Measurements from ENCODE around the gene CALHM5. TPM values are rescaled to one million over a fixed set of nuclear protein-coding genes. Genes with fewer than 3 reads are reported as not detected.

The CALHM5 gene
- polyA plus RNA-seq, 3 donors = 2.2 to 3.5 (median 3.4) TPM

DNA sequence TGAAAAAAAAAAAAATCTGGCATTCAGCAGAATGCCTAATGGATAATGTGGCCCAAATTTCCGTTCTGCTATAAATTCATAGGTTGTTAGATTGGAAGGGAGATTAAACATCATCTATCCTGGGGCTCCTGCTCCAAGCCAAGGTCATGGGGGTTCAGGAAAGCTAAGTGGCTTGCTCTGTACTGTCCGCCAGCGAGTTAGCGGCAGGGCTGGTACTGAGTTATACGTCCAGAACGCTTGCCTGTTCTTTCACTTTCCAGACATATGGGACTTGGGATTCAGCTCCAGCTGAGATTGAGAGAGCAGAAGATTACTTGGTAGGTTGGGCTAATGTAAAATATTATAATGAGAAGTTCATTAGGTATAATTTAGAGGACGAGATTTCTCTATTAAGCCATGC, 60.7 kb downstream of the CALHM5 start:
- DNase-seq = no peak

Other genes with a start within 250 kb of the CALHM5 start
- gene TSPYL1, start 231.7 kb upstream of the CALHM5 start, polyA plus RNA-seq (ENCODE audit: insufficient read length in 3 of 3) = 100 to 1,000 TPM in 1 of 3 donors, 10 to 100 TPM in 2; 95.0 to 101 (median 99.6) TPM
- 10 to 100 TPM; 37.3 to 40.9 (median 38.7) TPM for gene DSE, start 140.7 kb upstream of the CALHM5 start, polyA plus RNA-seq (ENCODE audit: insufficient read length in 3 of 3)
- gene CALHM6, start 50.3 kb upstream of the CALHM5 start, polyA plus RNA-seq (ENCODE audit: insufficient read length in 3 of 3) = 1 to 10 TPM in 2 of 3 donors, under 1 TPM in 1; 0.80 to 5.1 (median 3.5) TPM
- under 1 TPM; 0.27 to 0.39 (median 0.35) TPM for gene TRAPPC3L, start 34.0 kb downstream of the CALHM5 start, polyA plus RNA-seq (ENCODE audit: insufficient read length in 3 of 3)
- gene CALHM4, start 42.1 kb downstream of the CALHM5 start, polyA plus RNA-seq (ENCODE audit: insufficient read length in 3 of 3) = 1 to 10 TPM in 2 of 3 donors, under 1 TPM in 1; 0.43 to 1.5 (median 1.1) TPM
- gene RWDD1, start 59.9 kb downstream of the CALHM5 start, polyA plus RNA-seq (ENCODE audit: insufficient read length in 3 of 3) = 10 to 100 TPM; 59.0 to 73.3 (median 67.3) TPM
- 1 to 10 TPM; 2.7 to 3.1 (median 2.8) TPM for gene RSPH4A, start 104.8 kb downstream of the CALHM5 start, polyA plus RNA-seq (ENCODE audit: insufficient read length in 3 of 3)
- 10 to 100 TPM; 12.5 to 14.0 (median 13.6) TPM for gene ZUP1, start 157.1 kb downstream of the CALHM5 start, polyA plus RNA-seq (ENCODE audit: insufficient read length in 3 of 3)
- 10 to 100 TPM; 16.5 to 19.0 (median 17.4) TPM for gene KPNA5, start 169.6 kb downstream of the CALHM5 start, polyA plus RNA-seq (ENCODE audit: insufficient read length in 3 of 3)

Data from renal pelvis (tissue), 4 donors.